ENCODE measurements around the gene RAVER2. TPM values are rescaled to one million over a fixed set of nuclear protein-coding genes. Genes with fewer than 3 reads are reported as not detected.

RAVER2 gene
- total and polyA plus RNA-seq, 4 donors, result 2.9 to 30.2 (median 6.8) TPM

- peaks cover 0 to 2% (median 0%) of the 10 kb centered on the region in 4 donors for H3K9me3 ChIP-seq (ENCODE audit: control insufficient read depth in 4 of 4, insufficient read depth in 3 of 4, low read length in 3 of 4)
- TF ChIP-seq CTCF (IDR thresholded peaks at IDR 0.05; ENCODE audit: control extremely low read depth, extremely low read depth), result no peak
- DNase-seq (no peak), ATAC-seq (ENCODE audit: insufficient read depth, low FRiP score) (no peak)
- H3K9ac ChIP-seq (ENCODE audit: insufficient read depth in 1 of 2, low read length in 2 of 2), result no peak overlapping the region
- 84 to 93% methylated on average over 2 of the region's 2 CpGs for WGBS, 2 donors
- H3K27me3 ChIP-seq (ENCODE audit: control insufficient read depth in 3 of 3, insufficient read depth in 3 of 3, low read length in 2 of 3), result no peaks in the 10 kb centered on the region
- no peak overlapping the region for H3K4me3 ChIP-seq
- peaks cover 4 to 46% (median 34%) of the 10 kb centered on the region in 4 donors for H3K36me3 ChIP-seq (ENCODE audit: control insufficient read depth in 4 of 4, insufficient read depth in 4 of 4, low read length in 4 of 4)
- no peak overlapping the region for H3K27ac ChIP-seq (ENCODE audit: low read depth in 1 of 2, low read length in 1 of 2)
- peaks cover 0 to 12% (median 3%) of the 10 kb centered on the region in 5 donors for H3K4me1 ChIP-seq (ENCODE audit: control insufficient read depth in 5 of 5, insufficient read depth in 5 of 5, low read length in 5 of 5)
These were observed 132.3 kb downstream of the RAVER2 start for GRCh38 chr1:64877151-64877550.

DNA sequence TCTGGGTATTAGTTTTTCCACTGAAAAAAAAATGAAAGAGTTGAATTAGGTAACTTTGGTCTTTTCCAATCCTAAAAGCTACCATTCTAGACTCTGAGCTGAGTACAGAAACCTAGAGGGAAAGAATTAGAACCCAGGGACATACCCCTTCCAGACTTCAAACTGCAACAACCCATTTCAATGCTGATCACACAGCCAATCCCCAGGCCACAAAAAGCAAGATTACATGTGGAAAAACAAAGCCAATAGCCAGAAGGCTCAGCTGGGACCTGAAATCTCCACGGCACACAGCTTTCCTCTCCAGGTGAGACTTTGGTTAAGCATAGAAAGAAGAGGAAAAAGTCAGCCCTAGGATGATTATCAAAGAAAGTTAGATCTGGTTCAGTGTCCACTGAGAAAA lies 132.7 kb downstream of the RAVER2 start:
- WGBS, 2 donors, result 100% methylated on average over 1 of the region's 1 CpG
- Histone ChIP-seq H3K9ac (ENCODE audit: insufficient read depth in 1 of 2, low read length in 2 of 2) (no peak overlapping the region), H3K4me1 (ENCODE audit: control insufficient read depth in 5 of 5, insufficient read depth in 5 of 5, low read length in 5 of 5) (peaks cover 0 to 12% (median 3%) of the 10 kb centered on the region in 5 donors), H3K27me3 (ENCODE audit: control insufficient read depth in 3 of 3, insufficient read depth in 3 of 3, low read length in 2 of 3) (no peaks in the 10 kb centered on the region), H3K27ac (ENCODE audit: low read depth in 1 of 2, low read length in 1 of 2) (no peak overlapping the region), H3K4me3 (no peak overlapping the region), H3K9me3 (ENCODE audit: control insufficient read depth in 4 of 4, insufficient read depth in 3 of 4, low read length in 3 of 4) (peaks cover 0 to 2% (median 0%) of the 10 kb centered on the region in 4 donors), H3K36me3 (ENCODE audit: control insufficient read depth in 4 of 4, insufficient read depth in 4 of 4, low read length in 4 of 4) (peaks cover 4 to 46% (median 36%) of the 10 kb centered on the region in 4 donors)
- ATAC-seq (ENCODE audit: insufficient read depth, low FRiP score) (no peak), DNase-seq (no peak)
- TF ChIP-seq CTCF (IDR thresholded peaks at IDR 0.05; ENCODE audit: control extremely low read depth, extremely low read depth), result no peak

- no peak for DNase-seq
- Histone ChIP-seq H3K36me3 (ENCODE audit: control insufficient read depth in 4 of 4, insufficient read depth in 4 of 4, low read length in 4 of 4) (peaks cover 7 to 51% (median 37%) of the 10 kb centered on the region in 4 donors), H3K27me3 (ENCODE audit: control insufficient read depth in 3 of 3, insufficient read depth in 3 of 3, low read length in 2 of 3) (no peaks in the 10 kb centered on the region), H3K4me3 (no peak overlapping the region), H3K9me3 (ENCODE audit: control insufficient read depth in 4 of 4, insufficient read depth in 3 of 4, low read length in 3 of 4) (peaks cover 0 to 2% (median 0%) of the 10 kb centered on the region in 4 donors), H3K4me1 (ENCODE audit: control insufficient read depth in 5 of 5, insufficient read depth in 5 of 5, low read length in 5 of 5) (peaks cover 0 to 12% (median 3%) of the 10 kb centered on the region in 5 donors), H3K9ac (ENCODE audit: insufficient read depth in 1 of 2, low read length in 2 of 2) (no peak overlapping the region), H3K27ac (ENCODE audit: low read depth in 1 of 2, low read length in 1 of 2) (no peak overlapping the region)
- no peak for TF ChIP-seq CTCF (IDR thresholded peaks at IDR 0.05; ENCODE audit: control extremely low read depth, extremely low read depth)
- no peak for ATAC-seq (ENCODE audit: insufficient read depth, low FRiP score)
These were observed 133.2 kb downstream of the RAVER2 start for GRCh38 chr1:64878090-64878489.

Data from lung (tissue), 12 donors.